GM18511 (cell line): ENCODE data around the gene DPP3.

Source experiments
- ATAC-seq: cut with Tn5 transposase; IDR thresholded peaks from one replicate; pipeline ENCODE4 v1.9.1; 2021; ENCODE audit warnings: mild to moderate bottlenecking, moderate library complexity; ENCODE audit not compliant: unreplicated experiment

DPP3 gene

GRCh38 chr11:66478729-66479393 lies 1.4 kb upstream of the DPP3 start:
- ATAC-seq = no peak

- ATAC-seq = no peak
These were observed 679 bp upstream of the DPP3 start for GRCh38 chr11:66479394-66480116.

- no peak for ATAC-seq
These were observed 4.7 kb downstream of the DPP3 start for GRCh38 chr11:66484806-66485380.

GRCh38 chr11:66488957-66489356 lies 8.7 kb downstream of the DPP3 start:
- no peak for ATAC-seq

GRCh38 chr11:66489636-66490035 lies 9.4 kb downstream of the DPP3 start:
- no peak for ATAC-seq

- ATAC-seq = no peak
These were observed 11.2 kb downstream of the DPP3 start for GRCh38 chr11:66491315-66491935.

- no peak for ATAC-seq
These were observed 12.1 kb downstream of the DPP3 start for GRCh38 chr11:66492161-66492865.

GRCh38 chr11:66493130-66493529 lies 12.9 kb downstream of the DPP3 start:
- ATAC-seq = no peak

- ATAC-seq = no peak
These were observed 14.2 kb downstream of the DPP3 start for GRCh38 chr11:66494458-66494857.

- ATAC-seq = no peak
These were observed 14.7 kb downstream of the DPP3 start for GRCh38 chr11:66494935-66495334.

GRCh38 chr11:66495401-66495854 lies 15.2 kb downstream of the DPP3 start:
- ATAC-seq = no peak

- ATAC-seq = no peak
These were observed 17.0 kb downstream of the DPP3 start for GRCh38 chr11:66497206-66497605.

GRCh38 chr11:66498506-66498905 lies 18.3 kb downstream of the DPP3 start:
- ATAC-seq = no peak

GRCh38 chr11:66505276-66505816 lies 25.1 kb downstream of the DPP3 start:
- no peak for ATAC-seq

GRCh38 chr11:66509131-66509561 lies 28.9 kb downstream of the DPP3 start:
- ATAC-seq = no peak

GRCh38 chr11:66510271-66510989 lies 30.2 kb downstream of the DPP3 start, which contains the start of gene BBS1:
Gene BBS1, plus strand, starts transcription at chr11:66510635. Its CDS starts 25 bp downstream, at chr11:66510660.
- peak; percentile 93 for ATAC-seq

GRCh38 chr11:66510990-66511339 lies 30.7 kb downstream of the DPP3 start:
- no peak for ATAC-seq

GRCh38 chr11:66523611-66524010 lies 43.4 kb downstream of the DPP3 start:
- no peak for ATAC-seq

GRCh38 chr11:66524304-66525040 lies 44.2 kb downstream of the DPP3 start:
- ATAC-seq = no peak
